Panc1 (cell line): ENCODE data around the gene LACRT.

Experiments used
- TCF7L2 ChIP-seq: IDR thresholded peaks from 2 replicates; pipeline ENCODE4 v1.6.1; 2011; ENCODE audit warnings: mild to moderate bottlenecking, low read depth, low read length, inconsistent platforms
- TF ChIP-seq, protein P1 (sequence below): fragments of 450-650 bp; IDR thresholded peaks from 2 replicates; pipeline ENCODE4 v1.5.1; 2017; ENCODE audit warnings: mild to moderate bottlenecking

DNA sequence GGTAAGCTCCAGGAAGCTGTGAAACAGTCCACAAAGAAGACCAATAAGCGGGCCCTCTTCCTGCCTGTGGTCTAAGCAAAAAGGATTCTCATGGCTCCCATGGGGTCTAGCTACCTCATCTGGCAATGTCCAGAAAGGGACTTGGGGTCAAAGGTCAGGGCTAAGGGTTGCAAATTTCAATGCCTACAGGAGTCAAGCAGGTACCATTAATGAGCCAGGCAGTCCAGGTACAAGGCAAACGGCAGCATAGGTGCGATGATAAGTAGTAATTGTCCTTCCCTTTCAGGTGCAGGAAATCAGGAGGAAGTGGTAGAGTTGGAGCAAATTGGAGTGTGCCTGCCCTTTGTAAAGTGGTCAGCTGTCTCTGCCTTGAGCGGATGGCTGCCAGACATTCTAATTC is 6.4 kb upstream of the LACRT start:
- TF ChIP-seq, protein P1, sequence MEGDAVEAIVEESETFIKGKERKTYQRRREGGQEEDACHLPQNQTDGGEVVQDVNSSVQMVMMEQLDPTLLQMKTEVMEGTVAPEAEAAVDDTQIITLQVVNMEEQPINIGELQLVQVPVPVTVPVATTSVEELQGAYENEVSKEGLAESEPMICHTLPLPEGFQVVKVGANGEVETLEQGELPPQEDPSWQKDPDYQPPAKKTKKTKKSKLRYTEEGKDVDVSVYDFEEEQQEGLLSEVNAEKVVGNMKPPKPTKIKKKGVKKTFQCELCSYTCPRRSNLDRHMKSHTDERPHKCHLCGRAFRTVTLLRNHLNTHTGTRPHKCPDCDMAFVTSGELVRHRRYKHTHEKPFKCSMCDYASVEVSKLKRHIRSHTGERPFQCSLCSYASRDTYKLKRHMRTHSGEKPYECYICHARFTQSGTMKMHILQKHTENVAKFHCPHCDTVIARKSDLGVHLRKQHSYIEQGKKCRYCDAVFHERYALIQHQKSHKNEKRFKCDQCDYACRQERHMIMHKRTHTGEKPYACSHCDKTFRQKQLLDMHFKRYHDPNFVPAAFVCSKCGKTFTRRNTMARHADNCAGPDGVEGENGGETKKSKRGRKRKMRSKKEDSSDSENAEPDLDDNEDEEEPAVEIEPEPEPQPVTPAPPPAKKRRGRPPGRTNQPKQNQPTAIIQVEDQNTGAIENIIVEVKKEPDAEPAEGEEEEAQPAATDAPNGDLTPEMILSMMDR = no peak
- TF ChIP-seq TCF7L2 = no peak
